H9 (cell line): ENCODE results near the gene SURF1. TPM values are rescaled to one million over a fixed set of nuclear protein-coding genes. Genes with fewer than 3 reads are reported as not detected.

Experiments
- DNase-seq: peaks from one replicate; pipeline ENCODE4 v3.0.0-alpha.2; 2017
- H2AFZ ChIP-seq: one replicate; pipeline ENCODE4 v1.6.1; 2013; ENCODE audit warnings: mild to moderate bottlenecking, low read length, control low read depth, moderate library complexity
- H2AK5ac ChIP-seq: 2 replicates; pipeline ENCODE4 v1.6.1; 2013; ENCODE audit warnings: low read length, control low read depth, mixed read lengths; ENCODE audit not compliant: insufficient read length
- H2BK120ac ChIP-seq: one replicate; pipeline ENCODE4 v1.6.1; 2013; ENCODE audit warnings: low read depth, mild to moderate bottlenecking, low read length, control low read depth, inconsistent platforms; ENCODE audit not compliant: poor library complexity, severe bottlenecking
- H2BK12ac ChIP-seq: 2 replicates; pipeline ENCODE4 v1.6.1; 2013; ENCODE audit warnings: low read length, control low read depth, mixed read lengths, low read depth; ENCODE audit not compliant: insufficient read length
- H2BK15ac ChIP-seq: 2 replicates; pipeline ENCODE4 v1.6.1; 2013; ENCODE audit warnings: low read depth, low read length, control low read depth
- H2BK20ac ChIP-seq: one replicate; pipeline ENCODE4 v1.6.1; 2013; ENCODE audit warnings: low read depth, mild to moderate bottlenecking, low read length, control low read depth, inconsistent platforms; ENCODE audit not compliant: poor library complexity, severe bottlenecking
- H2BK5ac ChIP-seq: 2 replicates; pipeline ENCODE4 v1.6.1; 2013; ENCODE audit warnings: low read length, control low read depth, mixed read lengths; ENCODE audit not compliant: insufficient read length
- H3K14ac ChIP-seq: 2 replicates; pipeline ENCODE4 v1.6.1; 2013; ENCODE audit warnings: low read length, control low read depth; ENCODE audit not compliant: insufficient read depth
- H3K18ac ChIP-seq: 2 replicates; pipeline ENCODE4 v1.6.1; 2013; ENCODE audit warnings: low read depth, mild to moderate bottlenecking, mixed read lengths, low read length, control low read depth; ENCODE audit not compliant: insufficient read length
- H3K23ac ChIP-seq: 2 replicates; pipeline ENCODE4 v1.6.1; 2013; ENCODE audit warnings: low read length, control low read depth, mixed read lengths, low read depth; ENCODE audit not compliant: insufficient read length
- H3K23me2 ChIP-seq: 2 replicates; pipeline ENCODE4 v1.6.1; 2013; ENCODE audit warnings: low read depth, mild to moderate bottlenecking, mixed read lengths, low read length, control low read depth; ENCODE audit not compliant: insufficient read length, poor library complexity, severe bottlenecking
- H3K27ac ChIP-seq: 2 replicates; pipeline ENCODE4 v1.5.1; 2013; ENCODE audit warnings: low read length, control low read depth, mixed read lengths, low read depth; ENCODE audit not compliant: insufficient read length
- H3K27me3 ChIP-seq: 2 replicates; pipeline ENCODE4 v1.6.1; 2013; ENCODE audit warnings: low read length, control low read depth, inconsistent platforms; ENCODE audit not compliant: insufficient read depth
- H3K4ac ChIP-seq: 2 replicates; pipeline ENCODE4 v1.6.1; 2013; ENCODE audit warnings: low read depth, mild to moderate bottlenecking, control low read depth, inconsistent platforms, low read length, moderate library complexity
- H3K4me1 ChIP-seq: 2 replicates; pipeline ENCODE4 v1.6.1; 2013; ENCODE audit warnings: low read length, control low read depth, inconsistent platforms; ENCODE audit not compliant: insufficient read depth
- H3K4me2 ChIP-seq: 2 replicates; pipeline ENCODE4 v1.6.1; 2013; ENCODE audit warnings: low read length, control low read depth, mixed read lengths; ENCODE audit not compliant: insufficient read length, insufficient read depth
- H3K56ac ChIP-seq: 2 replicates; pipeline ENCODE4 v1.6.1; 2013; ENCODE audit warnings: low read depth, mild to moderate bottlenecking, mixed read lengths, low read length, control low read depth; ENCODE audit not compliant: insufficient read length
- H3K79me1 ChIP-seq: 2 replicates; pipeline ENCODE4 v1.6.1; 2013; ENCODE audit warnings: low read depth, mild to moderate bottlenecking, moderate library complexity, low read length, control low read depth, inconsistent platforms; ENCODE audit not compliant: insufficient read depth, poor library complexity, severe bottlenecking
- H3K79me2 ChIP-seq: 2 replicates; pipeline ENCODE4 v1.6.1; 2013; ENCODE audit warnings: low read length, control low read depth, inconsistent platforms; ENCODE audit not compliant: insufficient read depth
- H3K9ac ChIP-seq: 2 replicates; pipeline ENCODE4 v1.6.1; 2013; ENCODE audit warnings: low read length, control low read depth, mixed read lengths; ENCODE audit not compliant: insufficient read length; ENCODE audit errors: extremely low read depth
- H3K9me3 ChIP-seq: one replicate; pipeline ENCODE4 v1.6.1; 2013; ENCODE audit warnings: low read depth, low read length, inconsistent platforms; ENCODE audit not compliant: control insufficient read depth
- H3T11ph ChIP-seq: one replicate; pipeline ENCODE4 v1.6.1; 2013; ENCODE audit warnings: mild to moderate bottlenecking, low read length, control low read depth, inconsistent platforms
- H4K20me1 ChIP-seq: one replicate; pipeline ENCODE4 v1.6.1; 2013; ENCODE audit not compliant: control insufficient read depth, insufficient read length, insufficient read depth
- H4K5ac ChIP-seq: 2 replicates; pipeline ENCODE4 v1.6.1; 2013; ENCODE audit warnings: low read depth, mild to moderate bottlenecking, mixed read lengths, low read length, control low read depth; ENCODE audit not compliant: insufficient read length
- H4K8ac ChIP-seq: replicated peaks from 2 replicates; pipeline ENCODE4 v1.6.1; 2013; ENCODE audit warnings: low read length, control low read depth, mixed read lengths, low read depth; ENCODE audit not compliant: insufficient read length
- H4K91ac ChIP-seq: 2 replicates; pipeline ENCODE4 v1.6.1; 2013; ENCODE audit warnings: low read depth, mild to moderate bottlenecking, moderate library complexity, mixed read lengths, low read length, control low read depth; ENCODE audit not compliant: insufficient read length
- H3K27ac Mint-ChIP-seq, 3 experiments: 2 replicates in 2 of 3; 3 replicates in 1 of 3; pipeline ENCODE4 v1.8.0; 2020 to 2021; ENCODE audit warnings: mixed read lengths in 3 of 3, mild to moderate bottlenecking in 1 of 3, moderate library complexity in 1 of 3
- H3K27me3 Mint-ChIP-seq: 2 replicates; pipeline ENCODE4 v1.8.0; 2021; ENCODE audit warnings: low read depth, mild to moderate bottlenecking, moderate library complexity, mixed read lengths
- H3K36me3 Mint-ChIP-seq, 3 experiments: 2 replicates in 2 of 3; 3 replicates in 1 of 3; pipeline ENCODE4 v1.8.0; 2020 to 2021; ENCODE audit warnings: low read depth in 3 of 3, mixed read lengths in 3 of 3; ENCODE audit not compliant: insufficient read depth in 1 of 3
- H3K4me1 Mint-ChIP-seq, 2 experiments: 2 replicates each; pipeline ENCODE4 v1.8.0; 2020; ENCODE audit warnings: mixed read lengths in 2 of 2
- H3K4me3 Mint-ChIP-seq, 2 experiments: 2 replicates in 1 of 2; 3 replicates in 1 of 2; pipeline ENCODE4 v1.8.0; 2020 to 2021; ENCODE audit warnings: mild to moderate bottlenecking in 2 of 2, mixed read lengths in 2 of 2, moderate library complexity in 1 of 2
- H3K9me3 Mint-ChIP-seq, 2 experiments: 2 replicates in 1 of 2; 3 replicates in 1 of 2; pipeline ENCODE4 v1.8.0; 2020; ENCODE audit warnings: mild to moderate bottlenecking in 2 of 2, mixed read lengths in 2 of 2, moderate library complexity in 1 of 2
- CTCF ChIP-seq: fragments of 200-600 bp; sonication (generic); conservative IDR thresholded peaks from 3 replicates; pipeline ENCODE4 v1.8.0; 2021; ENCODE audit warnings: antibody characterized with exemption, mild to moderate bottlenecking
- WGBS: extraction: QIAGEN DNeasy Blood & Tissue Kit; methylation state at CpG from one replicate; pipeline ENCODE4 v1.1.7; 2013; ENCODE audit warnings: missing lambda C conversion rate, low lambda C conversion rate, mixed read lengths; ENCODE audit not compliant: insufficient read length; ENCODE audit errors: extremely low coverage; 5-methylcytosine and 5-hydroxymethylcytosine counted together
- total RNA-seq: library from RNA; stranded (reverse); gene quantifications from 2 replicates; pipeline ENCODE4 v1.2.1, GENCODE V29; 2021

Gene SURF1
- total RNA-seq, 1 experiment from 2014 or later, result 43.3 TPM

- Histone ChIP-seq H3K23me2 (no peaks in the 10 kb centered on the region), H4K20me1 (peaks cover 3% of the 10 kb centered on the region), H3K23ac (no peak overlapping the region), H3K14ac (no peak overlapping the region; the same call in 1 of the 2 replicates), H3K27ac (no peak overlapping the region), H2BK20ac (no peak overlapping the region), H3K4ac (no peak overlapping the region), H2BK12ac (no peak overlapping the region), H4K5ac (no peak overlapping the region), H2AFZ (no peak overlapping the region), H2BK120ac (no peak overlapping the region), H3K79me1 (no peaks in the 10 kb centered on the region), H3K56ac (no peak overlapping the region), H2AK5ac (no peak overlapping the region), H2BK5ac (no peak overlapping the region), H3K79me2 (no peaks in the 10 kb centered on the region), H4K91ac (no peak overlapping the region), H4K8ac (no peak overlapping the region), H3K4me2 (no peak overlapping the region), H3K9me3 (no peaks in the 10 kb centered on the region), H3K27me3 (no peaks in the 10 kb centered on the region), H3K9ac (no peak overlapping the region), H2BK15ac (no peak overlapping the region), H3T11ph (no peak overlapping the region), H3K4me1 (no peaks in the 10 kb centered on the region), H3K18ac (no peak overlapping the region)
- no peak for TF ChIP-seq CTCF
- no peak for DNase-seq
- no CpG with 5 or more reads among the region's 17 CpGs for WGBS
- H3K9me3 Mint-ChIP-seq, result peaks cover 2 to 3% of the 10 kb centered on the region in 2 experiments; a peak in 4 of 5 replicates
- H3K4me1 Mint-ChIP-seq, result no peaks in the 10 kb centered on the region
- H3K27me3 Mint-ChIP-seq, result peaks cover 14% of the 10 kb centered on the region
- H3K36me3 Mint-ChIP-seq, result no peaks in the 10 kb centered on the region
- no peak overlapping the region for H3K4me3 Mint-ChIP-seq
- H3K27ac Mint-ChIP-seq, result no peak overlapping the region
Measured at GRCh38 chr9:133384736-133385321, 28.5 kb upstream of the SURF1 start.
